ENCODE measurements around the gene MCF2L.

DNA sequence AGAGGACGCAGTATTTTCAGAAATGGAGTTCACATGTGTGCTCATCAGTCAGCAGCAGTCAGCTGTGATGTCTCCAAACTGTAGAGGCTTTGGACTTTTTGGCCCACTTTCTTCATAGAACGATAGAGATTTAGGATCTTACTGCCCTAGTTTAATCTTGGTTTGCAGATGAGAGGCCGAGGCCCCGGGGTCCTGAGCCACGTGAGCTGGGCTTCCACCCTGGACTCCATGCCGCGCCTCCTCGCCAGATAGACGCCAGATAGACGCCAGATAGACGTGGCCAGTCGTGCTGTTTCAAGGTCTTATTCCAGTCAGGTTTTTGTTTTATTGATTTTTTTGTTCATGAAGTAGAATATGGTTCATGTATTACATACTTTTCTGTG, 11.7 kb upstream of the MCF2L start:
- no peak for TF ChIP-seq EZH2phosphoT487 (IDR thresholded peaks at IDR 0.05; ENCODE audit: borderline replicate concordance, low read length)
- TF ChIP-seq, protein P1, sequence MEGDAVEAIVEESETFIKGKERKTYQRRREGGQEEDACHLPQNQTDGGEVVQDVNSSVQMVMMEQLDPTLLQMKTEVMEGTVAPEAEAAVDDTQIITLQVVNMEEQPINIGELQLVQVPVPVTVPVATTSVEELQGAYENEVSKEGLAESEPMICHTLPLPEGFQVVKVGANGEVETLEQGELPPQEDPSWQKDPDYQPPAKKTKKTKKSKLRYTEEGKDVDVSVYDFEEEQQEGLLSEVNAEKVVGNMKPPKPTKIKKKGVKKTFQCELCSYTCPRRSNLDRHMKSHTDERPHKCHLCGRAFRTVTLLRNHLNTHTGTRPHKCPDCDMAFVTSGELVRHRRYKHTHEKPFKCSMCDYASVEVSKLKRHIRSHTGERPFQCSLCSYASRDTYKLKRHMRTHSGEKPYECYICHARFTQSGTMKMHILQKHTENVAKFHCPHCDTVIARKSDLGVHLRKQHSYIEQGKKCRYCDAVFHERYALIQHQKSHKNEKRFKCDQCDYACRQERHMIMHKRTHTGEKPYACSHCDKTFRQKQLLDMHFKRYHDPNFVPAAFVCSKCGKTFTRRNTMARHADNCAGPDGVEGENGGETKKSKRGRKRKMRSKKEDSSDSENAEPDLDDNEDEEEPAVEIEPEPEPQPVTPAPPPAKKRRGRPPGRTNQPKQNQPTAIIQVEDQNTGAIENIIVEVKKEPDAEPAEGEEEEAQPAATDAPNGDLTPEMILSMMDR (conservative IDR thresholded peaks at IDR 0.05; ENCODE audit: low read depth, low read length) = no peak
- no peak for TF ChIP-seq EZH2 (IDR thresholded peaks at IDR 0.05; ENCODE audit: low read length, unreplicated experiment)
